OCI-LY3 (cell line): Measurements from ENCODE around the gene ONECUT1.

Source experiments
- H2AFZ ChIP-seq: fragments of 200-600, 300-600 bp; shearing (Covaris generic); 2 replicates; pipeline ENCODE4 v1.6.0; 2014; ENCODE audit warnings: antibody characterized with exemption, low read depth, low read length
- H3K27ac ChIP-seq: fragments of 200-600, 300-600 bp; sonication (generic); 2 replicates; pipeline ENCODE4 v1.5.1; 2014; ENCODE audit warnings: mild to moderate bottlenecking, low read length, moderate library complexity, mixed read lengths
- H3K27me3 ChIP-seq: fragments of 200-600, 300-600 bp; sonication (generic); 2 replicates; pipeline ENCODE4 v1.6.1; 2014; ENCODE audit warnings: low read depth, low read length, mixed read lengths
- H3K36me3 ChIP-seq: fragments of 200-600, 300-600 bp; sonication (generic); replicated peaks from 2 replicates; pipeline ENCODE3; 2014; ENCODE audit warnings: low read depth, low read length, mixed read lengths
- H3K4me1 ChIP-seq: fragments of 300-600, 200-600 bp; sonication (generic); 2 replicates; pipeline ENCODE4 v1.6.1; 2014; ENCODE audit warnings: low read length, mixed read lengths
- H3K4me2 ChIP-seq: fragments of 200-600, 300-600 bp; sonication (generic); 2 replicates; pipeline ENCODE4 v1.6.1; 2014; ENCODE audit warnings: low read length, mixed read lengths
- H3K4me3 ChIP-seq: fragments of 300-600, 200-600 bp; sonication (generic); 2 replicates; pipeline ENCODE4 v1.5.1; 2014; ENCODE audit warnings: antibody characterized with exemption, mild to moderate bottlenecking, low read length, moderate library complexity
- H3K79me2 ChIP-seq: fragments of 300-600, 200-600 bp; shearing (Covaris generic); 2 replicates; pipeline ENCODE4 v1.6.1; 2014; ENCODE audit warnings: mild to moderate bottlenecking, low read length, mixed read lengths
- H3K9ac ChIP-seq: fragments of 300-600, 200-600 bp; shearing (Covaris generic); 2 replicates; pipeline ENCODE4 v1.6.0; 2014; ENCODE audit warnings: mild to moderate bottlenecking, low read length, moderate library complexity
- H3K9me3 ChIP-seq: fragments of 200-600, 300-600 bp; shearing (Covaris generic); 2 replicates; pipeline ENCODE4 v1.6.1; 2014; ENCODE audit warnings: low read length, mixed read lengths; ENCODE audit not compliant: insufficient read depth
- H4K20me1 ChIP-seq: fragments of 200-600, 300-600 bp; sonication (generic); 2 replicates; pipeline ENCODE4 v1.6.1; 2016; ENCODE audit warnings: low read length, mixed read lengths; ENCODE audit not compliant: insufficient read depth
- EZH2phosphoT487 ChIP-seq: fragments of 200-600 bp; shearing (Covaris generic); IDR thresholded peaks from 2 replicates; pipeline ENCODE4 v1.6.1; 2018; ENCODE audit warnings: antibody characterized with exemption, mixed run types, low read depth
- TF ChIP-seq, protein P1 (sequence below): fragments of 200-600, 300-600 bp; sonication (generic); IDR thresholded peaks from 2 replicates; pipeline ENCODE4 v1.5.1; 2014; ENCODE audit warnings: antibody characterized with exemption, low read length, low read depth

ONECUT1 gene

DNA sequence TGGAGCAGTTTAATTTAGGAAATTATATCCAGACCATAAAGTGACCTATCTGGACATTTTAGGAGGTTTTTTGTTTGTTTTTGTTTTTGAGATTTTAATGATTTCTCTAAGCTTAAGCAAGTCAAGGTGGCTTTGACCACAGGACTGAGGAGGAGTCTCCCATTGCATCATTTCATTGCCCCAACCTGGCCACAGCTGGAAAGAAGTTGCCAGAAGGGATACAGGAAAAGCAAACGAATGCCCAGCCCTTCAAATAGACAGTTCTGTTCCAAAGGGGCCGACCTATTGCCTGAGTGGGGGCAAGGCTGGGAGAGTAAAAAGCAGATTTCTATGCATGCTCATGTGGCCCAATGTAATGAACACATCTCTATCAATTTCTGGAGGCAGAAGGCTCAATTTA is 12.0 kb upstream of the ONECUT1 start:
- no peaks in the 10 kb centered on the region for H3K36me3 ChIP-seq
- no peaks in the 10 kb centered on the region for H3K4me1 ChIP-seq
- TF ChIP-seq EZH2phosphoT487, result no peak
- TF ChIP-seq, protein P1, sequence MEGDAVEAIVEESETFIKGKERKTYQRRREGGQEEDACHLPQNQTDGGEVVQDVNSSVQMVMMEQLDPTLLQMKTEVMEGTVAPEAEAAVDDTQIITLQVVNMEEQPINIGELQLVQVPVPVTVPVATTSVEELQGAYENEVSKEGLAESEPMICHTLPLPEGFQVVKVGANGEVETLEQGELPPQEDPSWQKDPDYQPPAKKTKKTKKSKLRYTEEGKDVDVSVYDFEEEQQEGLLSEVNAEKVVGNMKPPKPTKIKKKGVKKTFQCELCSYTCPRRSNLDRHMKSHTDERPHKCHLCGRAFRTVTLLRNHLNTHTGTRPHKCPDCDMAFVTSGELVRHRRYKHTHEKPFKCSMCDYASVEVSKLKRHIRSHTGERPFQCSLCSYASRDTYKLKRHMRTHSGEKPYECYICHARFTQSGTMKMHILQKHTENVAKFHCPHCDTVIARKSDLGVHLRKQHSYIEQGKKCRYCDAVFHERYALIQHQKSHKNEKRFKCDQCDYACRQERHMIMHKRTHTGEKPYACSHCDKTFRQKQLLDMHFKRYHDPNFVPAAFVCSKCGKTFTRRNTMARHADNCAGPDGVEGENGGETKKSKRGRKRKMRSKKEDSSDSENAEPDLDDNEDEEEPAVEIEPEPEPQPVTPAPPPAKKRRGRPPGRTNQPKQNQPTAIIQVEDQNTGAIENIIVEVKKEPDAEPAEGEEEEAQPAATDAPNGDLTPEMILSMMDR, result no peak
- no peak overlapping the region for H3K27ac ChIP-seq
- H3K4me2 ChIP-seq, result no peak overlapping the region
- no peaks in the 10 kb centered on the region for H4K20me1 ChIP-seq
- peaks cover 8% of the 10 kb centered on the region for H3K27me3 ChIP-seq
- H2AFZ ChIP-seq, result no peak overlapping the region
- no peak overlapping the region for H3K4me3 ChIP-seq
- H3K9ac ChIP-seq, result no peak overlapping the region
- no peaks in the 10 kb centered on the region for H3K9me3 ChIP-seq
- H3K79me2 ChIP-seq, result no peaks in the 10 kb centered on the region

DNA sequence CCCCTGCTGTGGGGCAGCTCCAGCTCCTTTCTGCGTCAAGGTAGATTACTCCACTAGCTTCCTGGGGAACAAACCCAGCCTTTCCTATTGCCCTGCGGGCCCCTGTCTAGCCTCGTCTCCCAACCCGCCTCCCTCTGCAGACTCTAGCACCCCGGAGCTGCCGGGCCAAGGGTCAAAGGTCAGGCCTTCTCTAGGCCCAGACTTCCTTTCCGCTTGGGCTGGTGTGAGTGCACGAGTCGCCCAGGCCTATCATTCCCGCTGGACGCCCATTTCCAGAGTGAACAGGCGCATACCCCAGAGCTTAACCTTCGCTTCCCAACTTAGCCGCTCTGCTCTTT is 11.6 kb upstream of the ONECUT1 start:
- TF ChIP-seq EZH2phosphoT487, result no peak
- TF ChIP-seq, protein P1, result no peak
- H3K9me3 ChIP-seq, result no peaks in the 10 kb centered on the region
- no peaks in the 10 kb centered on the region for H4K20me1 ChIP-seq
- H3K9ac ChIP-seq, result no peak overlapping the region
- no peak overlapping the region for H2AFZ ChIP-seq
- H3K36me3 ChIP-seq, result no peaks in the 10 kb centered on the region
- H3K27me3 ChIP-seq, result peaks cover 7% of the 10 kb centered on the region
- no peaks in the 10 kb centered on the region for H3K79me2 ChIP-seq
- no peaks in the 10 kb centered on the region for H3K4me1 ChIP-seq
- no peak overlapping the region for H3K4me2 ChIP-seq
- no peak overlapping the region for H3K4me3 ChIP-seq
- no peak overlapping the region for H3K27ac ChIP-seq

DNA sequence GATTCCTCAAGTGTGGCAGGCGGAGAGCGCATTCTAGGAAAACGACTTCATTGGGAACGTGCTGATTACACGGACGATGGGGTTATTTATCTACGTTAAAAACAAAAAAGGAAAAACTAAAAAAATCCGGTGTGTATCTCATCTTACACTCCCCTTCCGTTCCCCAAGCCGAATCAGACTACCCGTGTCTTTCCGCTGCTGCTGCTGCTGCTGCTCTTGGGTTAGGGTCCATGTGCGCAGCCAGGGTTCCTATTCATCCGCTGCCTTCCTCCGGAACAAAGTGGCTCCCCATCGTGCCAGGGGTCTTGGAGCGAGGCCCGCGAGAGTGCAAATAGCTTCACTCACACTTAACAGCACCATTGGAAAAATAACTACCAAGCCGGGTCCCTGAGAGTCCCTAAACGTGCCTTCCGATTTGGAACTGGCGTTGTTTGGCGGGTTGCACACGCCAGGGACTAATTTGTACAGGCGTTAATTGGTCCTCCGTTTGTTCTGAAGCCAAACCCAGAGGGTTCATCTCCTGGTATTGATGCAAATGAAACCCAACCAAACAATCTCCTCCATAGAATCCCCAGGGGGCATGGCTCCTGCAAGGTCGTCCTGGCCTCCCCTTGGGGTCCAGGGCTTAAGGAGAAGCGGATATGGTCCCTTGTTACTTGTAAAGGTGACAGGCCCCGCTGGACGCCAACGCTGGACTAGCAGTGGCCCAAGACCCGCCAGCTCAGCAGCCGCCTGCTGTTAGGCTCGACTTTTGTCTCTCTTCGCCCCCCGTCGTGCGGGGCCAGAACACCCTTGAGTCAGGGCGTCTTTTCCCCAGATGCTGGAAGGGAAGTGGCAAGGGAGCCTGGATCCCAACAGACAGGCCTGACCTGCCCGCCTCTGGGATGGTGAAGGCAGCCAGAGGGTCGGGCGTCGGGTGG is 11.0 kb upstream of the ONECUT1 start:
- no peaks in the 10 kb centered on the region for H3K79me2 ChIP-seq
- no peak overlapping the region for H3K27ac ChIP-seq
- no peak overlapping the region for H3K4me2 ChIP-seq
- H4K20me1 ChIP-seq, result no peaks in the 10 kb centered on the region
- no peak overlapping the region for H3K4me3 ChIP-seq
- TF ChIP-seq EZH2phosphoT487, result no peak
- TF ChIP-seq, protein P1, result no peak
- no peak overlapping the region for H3K9ac ChIP-seq
- no peaks in the 10 kb centered on the region for H3K36me3 ChIP-seq
- H3K9me3 ChIP-seq, result no peaks in the 10 kb centered on the region
- H3K4me1 ChIP-seq, result no peaks in the 10 kb centered on the region
- H3K27me3 ChIP-seq, result peaks cover 5% of the 10 kb centered on the region
- H2AFZ ChIP-seq, result no peak overlapping the region

DNA sequence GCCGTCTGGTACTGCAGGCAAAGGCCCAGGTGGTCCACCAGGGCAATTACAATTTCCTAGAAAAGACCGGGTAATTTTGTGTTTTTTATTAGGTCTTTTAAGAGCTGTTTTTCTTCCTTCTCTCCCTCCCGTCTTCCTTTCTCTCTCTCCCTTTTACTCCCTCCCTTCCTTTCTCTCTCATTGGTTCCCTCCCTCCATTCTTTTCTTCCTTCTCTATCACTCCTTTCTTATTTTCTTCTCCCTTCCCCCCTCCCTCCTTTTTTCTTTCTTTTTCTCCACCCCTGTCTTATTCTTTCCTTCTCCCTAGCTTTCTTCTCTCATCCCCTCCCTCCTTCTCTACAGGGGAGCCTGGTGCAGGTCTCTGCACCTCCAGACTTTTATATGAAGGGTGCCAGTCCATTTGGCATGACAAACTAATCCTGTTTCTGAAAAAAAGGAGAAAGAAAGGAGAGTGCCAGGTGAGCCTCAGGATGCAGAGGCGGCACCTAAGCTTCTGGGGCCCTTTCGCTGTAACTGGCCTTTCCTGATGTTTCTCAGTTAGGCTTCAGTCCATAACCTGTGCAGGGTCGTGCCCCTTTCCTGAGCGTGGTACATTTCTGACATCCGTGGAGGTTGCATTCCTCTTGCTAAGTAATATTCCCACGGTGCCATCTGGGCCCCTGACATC is 9.1 kb upstream of the ONECUT1 start:
- H3K4me1 ChIP-seq, result no peaks in the 10 kb centered on the region
- H3K27ac ChIP-seq, result no peak overlapping the region
- H3K4me2 ChIP-seq, result no peak overlapping the region
- TF ChIP-seq EZH2phosphoT487, result no peak
- TF ChIP-seq, protein P1, result no peak
- no peak overlapping the region for H3K9ac ChIP-seq
- H3K27me3 ChIP-seq, result peaks cover 5% of the 10 kb centered on the region
- H2AFZ ChIP-seq, result no peak overlapping the region
- no peaks in the 10 kb centered on the region for H3K9me3 ChIP-seq
- no peaks in the 10 kb centered on the region for H4K20me1 ChIP-seq
- no peak overlapping the region for H3K4me3 ChIP-seq
- no peaks in the 10 kb centered on the region for H3K79me2 ChIP-seq
- no peaks in the 10 kb centered on the region for H3K36me3 ChIP-seq
